Measurements from ENCODE around the gene TSC22D1. TPM values are rescaled to one million over a fixed set of nuclear protein-coding genes. Genes with fewer than 3 reads are reported as not detected.

Gene TSC22D1
- total RNA-seq, 1 donor from 2014 or later, result 18.6 TPM

DNA sequence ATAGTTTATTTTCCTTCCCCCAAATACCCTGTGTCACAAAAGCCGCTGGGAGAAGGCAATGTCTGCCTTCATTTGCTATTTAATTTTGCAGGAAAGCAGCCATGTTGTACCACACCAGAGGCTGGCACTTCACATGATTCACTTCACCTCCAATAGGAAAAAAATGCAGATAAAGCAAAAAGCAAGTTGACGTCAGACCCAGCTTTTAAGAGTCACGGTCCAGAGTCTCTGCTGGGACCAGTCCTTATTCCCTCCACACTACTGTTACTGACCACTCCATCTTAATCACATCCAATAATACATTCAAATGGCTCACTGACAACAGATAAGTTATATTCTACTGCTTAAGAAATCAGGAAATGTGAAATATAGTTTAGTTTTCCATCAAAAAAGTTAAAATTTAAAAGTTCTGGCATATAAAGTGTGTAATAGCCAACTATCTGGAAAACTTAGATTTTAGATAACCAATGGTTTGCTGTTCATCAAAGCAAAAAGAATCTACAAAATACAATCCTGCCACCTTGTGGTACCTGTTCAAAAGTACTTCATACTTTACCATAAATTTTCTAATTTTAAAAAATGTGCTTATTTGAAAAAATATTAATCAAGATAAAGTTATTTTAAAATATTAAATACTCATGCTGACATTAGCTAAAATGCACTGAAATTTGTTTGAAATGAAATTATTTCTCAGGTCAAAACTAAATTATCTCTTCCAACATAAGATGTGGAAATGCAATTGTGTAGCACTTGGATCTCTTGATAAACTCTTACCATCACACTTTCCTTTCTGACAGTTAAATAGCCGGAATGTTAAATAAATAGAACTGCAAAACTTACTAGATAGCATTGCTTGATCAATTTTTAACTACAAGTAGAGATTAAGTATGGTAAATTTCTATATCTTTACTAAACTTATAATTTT, 105.2 kb downstream of the TSC22D1 start:
- no peaks in the 10 kb centered on the region for H3K36me3 Mint-ChIP-seq (ENCODE audit: low read depth)
- H3K9me3 Mint-ChIP-seq, result no peaks in the 10 kb centered on the region
- H3K4me3 Mint-ChIP-seq, result no peak overlapping the region
- H3K4me1 Mint-ChIP-seq, result no peaks in the 10 kb centered on the region
- ChIA-PET CTCF (interaction anchor here (0.9 to 6.6 kb wide), 4 partner anchors 8 to 567 kb away, joined by 3 to 58 read pairs (median 6); no protein-coding TSS in a partner anchor), POLR2A (no interaction called here)
- TF ChIP-seq, protein P1, sequence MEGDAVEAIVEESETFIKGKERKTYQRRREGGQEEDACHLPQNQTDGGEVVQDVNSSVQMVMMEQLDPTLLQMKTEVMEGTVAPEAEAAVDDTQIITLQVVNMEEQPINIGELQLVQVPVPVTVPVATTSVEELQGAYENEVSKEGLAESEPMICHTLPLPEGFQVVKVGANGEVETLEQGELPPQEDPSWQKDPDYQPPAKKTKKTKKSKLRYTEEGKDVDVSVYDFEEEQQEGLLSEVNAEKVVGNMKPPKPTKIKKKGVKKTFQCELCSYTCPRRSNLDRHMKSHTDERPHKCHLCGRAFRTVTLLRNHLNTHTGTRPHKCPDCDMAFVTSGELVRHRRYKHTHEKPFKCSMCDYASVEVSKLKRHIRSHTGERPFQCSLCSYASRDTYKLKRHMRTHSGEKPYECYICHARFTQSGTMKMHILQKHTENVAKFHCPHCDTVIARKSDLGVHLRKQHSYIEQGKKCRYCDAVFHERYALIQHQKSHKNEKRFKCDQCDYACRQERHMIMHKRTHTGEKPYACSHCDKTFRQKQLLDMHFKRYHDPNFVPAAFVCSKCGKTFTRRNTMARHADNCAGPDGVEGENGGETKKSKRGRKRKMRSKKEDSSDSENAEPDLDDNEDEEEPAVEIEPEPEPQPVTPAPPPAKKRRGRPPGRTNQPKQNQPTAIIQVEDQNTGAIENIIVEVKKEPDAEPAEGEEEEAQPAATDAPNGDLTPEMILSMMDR (IDR thresholded peaks at IDR 0.05), result peak; percentile 87
- intact Hi-C loops (cut with micrococcal nuclease), result loop anchor here (1.0 kb wide), 2 partner anchors 421 to 566 kb away; no protein-coding TSS in a partner anchor
- no peaks in the 10 kb centered on the region for H3K27me3 Mint-ChIP-seq
- H3K27ac Mint-ChIP-seq, result no peak overlapping the region
- ATAC-seq (ENCODE audit: low read depth) (no peak), DNase-seq (no peak)

GRCh38 chr13:44468874-44469273, 107.3 kb downstream of the TSC22D1 start:
- Mint-ChIP-seq H3K36me3 (ENCODE audit: low read depth) (no peaks in the 10 kb centered on the region), H3K9me3 (no peaks in the 10 kb centered on the region), H3K4me3 (no peak overlapping the region), H3K27me3 (no peaks in the 10 kb centered on the region), H3K4me1 (no peaks in the 10 kb centered on the region), H3K27ac (no peak overlapping the region)
- intact Hi-C loops (cut with micrococcal nuclease), result no loop called here
- CTCF ChIA-PET, result interaction anchor here (0.9 to 6.6 kb wide), 4 partner anchors 32 to 565 kb away, joined by 3 to 58 read pairs (median 6); no protein-coding TSS in a partner anchor
- POLR2A ChIA-PET, result no interaction called here
- TF ChIP-seq, protein P1 (IDR thresholded peaks at IDR 0.05), result no peak
- ATAC-seq (ENCODE audit: low read depth) (no peak), DNase-seq (no peak)

- intact Hi-C loops (cut with micrococcal nuclease), result no loop called here
- Mint-ChIP-seq H3K27ac (no peak overlapping the region), H3K4me3 (no peak overlapping the region), H3K36me3 (ENCODE audit: low read depth) (no peaks in the 10 kb centered on the region), H3K9me3 (no peaks in the 10 kb centered on the region), H3K4me1 (no peaks in the 10 kb centered on the region), H3K27me3 (no peaks in the 10 kb centered on the region)
- DNase-seq (no peak), ATAC-seq (ENCODE audit: low read depth) (no peak)
- POLR2A ChIA-PET, result no interaction called here
- TF ChIP-seq, protein P1 (IDR thresholded peaks at IDR 0.05), result no peak
- CTCF ChIA-PET, result interaction anchor here (1.2 kb wide), 1 partner anchor 9 kb away, joined by 3 read pairs; no protein-coding TSS in a partner anchor
Observed at GRCh38 chr13:44465318-44465717, 110.8 kb downstream of the TSC22D1 start.

- Mint-ChIP-seq H3K27me3 (no peaks in the 10 kb centered on the region), H3K36me3 (ENCODE audit: low read depth) (no peaks in the 10 kb centered on the region), H3K27ac (no peak overlapping the region), H3K4me3 (no peak overlapping the region), H3K9me3 (no peaks in the 10 kb centered on the region), H3K4me1 (no peaks in the 10 kb centered on the region)
- ATAC-seq (ENCODE audit: low read depth), result no peak
- no peak for DNase-seq
- ChIA-PET POLR2A (no interaction called here), CTCF (no interaction called here)
- intact Hi-C loops (cut with micrococcal nuclease), result no loop called here
- TF ChIP-seq, protein P1 (IDR thresholded peaks at IDR 0.05), result no peak
Observed at GRCh38 chr13:44464471-44464870, 111.7 kb downstream of the TSC22D1 start.

DNA sequence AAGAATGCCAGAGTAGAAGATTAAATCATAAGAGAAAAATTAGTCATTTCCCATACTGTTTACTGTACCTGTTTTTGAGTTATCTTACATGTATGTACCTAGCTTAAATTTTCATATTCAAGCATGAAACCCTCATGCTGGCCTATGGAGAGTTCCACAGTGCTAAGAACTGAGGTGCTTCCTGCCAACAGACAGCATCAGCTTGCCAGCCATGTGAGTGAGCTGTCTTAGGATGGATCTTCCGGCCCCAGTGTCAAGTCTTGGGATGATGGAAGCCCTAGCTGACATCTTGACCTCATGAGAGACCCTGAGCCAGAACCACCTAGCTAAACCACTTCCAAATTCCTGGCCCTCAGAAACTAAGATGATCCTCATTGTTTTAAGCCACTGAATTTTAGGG, 112.4 kb downstream of the TSC22D1 start:
- no peaks in the 10 kb centered on the region for H3K36me3 Mint-ChIP-seq (ENCODE audit: low read depth)
- no peak overlapping the region for H3K27ac Mint-ChIP-seq
- TF ChIP-seq, protein P1 (IDR thresholded peaks at IDR 0.05), result no peak
- H3K4me1 Mint-ChIP-seq, result no peaks in the 10 kb centered on the region
- ChIA-PET POLR2A (no interaction called here), CTCF (interaction anchor here (0.9 kb wide), 1 partner anchor 8 kb away, joined by 3 read pairs; no protein-coding TSS in a partner anchor)
- H3K4me3 Mint-ChIP-seq, result no peak overlapping the region
- intact Hi-C loops (cut with micrococcal nuclease), result no loop called here
- no peak for ATAC-seq (ENCODE audit: low read depth)
- no peak for DNase-seq
- no peaks in the 10 kb centered on the region for H3K9me3 Mint-ChIP-seq
- H3K27me3 Mint-ChIP-seq, result no peaks in the 10 kb centered on the region

Measured in activated B cell treated with CpG ODN at 0.5 μM for 24 hours (primary cell).